Suppressor macrophage treated with lipopolysaccharide for 4 hours (primary cell): ENCODE data around the gene AHRR.
"Not testable (repeated sequence)": the region's sequence is repeated elsewhere in the genome, so short reads cannot be mapped to it uniquely, and the experiment has no call there.

Experiments used
- DNase-seq: peaks from one replicate; pipeline ENCODE4 v3.0.0-alpha.2; 2020

AHRR gene

GRCh38 chr5:321230-321725, at the start of gene AHRR:
TSS of gene AHRR (plus strand) at chr5:321714. CDS start at chr5:343903, 22,189 bp downstream.
- DNase-seq = peak; percentile 88

- not testable (repeated sequence) for DNase-seq
Observed at GRCh38 chr5:271828-272167, 49.7 kb upstream of the AHRR start.

GRCh38 chr5:273091-273490, 48.4 kb upstream of the AHRR start:
- DNase-seq = not testable (repeated sequence)

GRCh38 chr5:273491-273890, 48.0 kb upstream of the AHRR start:
- not testable (repeated sequence) for DNase-seq

- DNase-seq = not testable (repeated sequence)
Observed at GRCh38 chr5:274346-274745, 47.2 kb upstream of the AHRR start.

GRCh38 chr5:278646-279045, 42.9 kb upstream of the AHRR start:
- no peak for DNase-seq

GRCh38 chr5:279051-279665, 42.4 kb upstream of the AHRR start:
- DNase-seq = not testable (repeated sequence)

GRCh38 chr5:285991-286557, 35.4 kb upstream of the AHRR start:
- no peak for DNase-seq

- not testable (repeated sequence) for DNase-seq
Observed at GRCh38 chr5:290200-290599, 31.3 kb upstream of the AHRR start.

- not testable (repeated sequence) for DNase-seq
Observed at GRCh38 chr5:291345-291744, 30.2 kb upstream of the AHRR start.

- DNase-seq = not testable (repeated sequence)
Observed at GRCh38 chr5:294788-295187, 26.7 kb upstream of the AHRR start.

GRCh38 chr5:296207-296606, 25.3 kb upstream of the AHRR start:
- DNase-seq = not testable (repeated sequence)

GRCh38 chr5:296954-297353, 24.6 kb upstream of the AHRR start:
- DNase-seq = peak; percentile 16

GRCh38 chr5:297448-297847, 24.1 kb upstream of the AHRR start:
- DNase-seq = not testable (repeated sequence)

- DNase-seq = not testable (repeated sequence)
Observed at GRCh38 chr5:297991-298736, 23.4 kb upstream of the AHRR start.

- DNase-seq = no peak
Observed at GRCh38 chr5:298737-299125, 22.8 kb upstream of the AHRR start.

GRCh38 chr5:299921-300320, 21.6 kb upstream of the AHRR start:
- DNase-seq = not testable (repeated sequence)

- not testable (repeated sequence) for DNase-seq
Observed at GRCh38 chr5:300691-301435, 20.7 kb upstream of the AHRR start.

- DNase-seq = not testable (repeated sequence)
Observed at GRCh38 chr5:302416-302815, 19.1 kb upstream of the AHRR start.

GRCh38 chr5:302966-303365, 18.5 kb upstream of the AHRR start:
- DNase-seq = no peak

GRCh38 chr5:303741-304140, 17.8 kb upstream of the AHRR start:
- not testable (repeated sequence) for DNase-seq

GRCh38 chr5:305050-305449, 16.5 kb upstream of the AHRR start:
- no peak for DNase-seq

- no peak for DNase-seq
Observed at GRCh38 chr5:305459-305858, 16.1 kb upstream of the AHRR start.
